A673 (cell line): ENCODE results near the gene CMTM1. TPM values are rescaled to one million over a fixed set of nuclear protein-coding genes. Genes with fewer than 3 reads are reported as not detected.

ENCODE experiments used
- BruUV-seq: library from RNA; stranded (reverse); fragments of 400-500 nt; replicated peaks from 2 replicates; lab custom pipeline; 2021; lab: Mats Ljungman, UMichigan
- CTCF ChIA-PET: fragments of 300-600 bp; sonication (Branson Sonifier 250); formaldehyde crosslinking; loops from one replicate; lab custom pipeline; 2022; ENCODE audit warnings: antibody characterized with exemption; lab: Charles Lee
- POLR2A ChIA-PET: fragments of 300-600 bp; sonication (Branson Sonifier 250); formaldehyde crosslinking; loops from one replicate; lab custom pipeline; 2022; ENCODE audit warnings: antibody characterized with exemption; ENCODE audit not compliant: low non-redundant PET; lab: Charles Lee
- DNase-seq: peaks from one replicate; pipeline ENCODE4 v3.0.0-alpha.2; 2015; ENCODE audit warnings: low spot score
- H3K27ac ChIP-seq: fragments of 200-600 bp; sonication (generic); 2 replicates; pipeline ENCODE4 v1.5.1; 2016; ENCODE audit warnings: mixed run types, low read depth, mild to moderate bottlenecking, mixed read lengths, antibody characterized with exemption, low read length; ENCODE audit not compliant: poor library complexity, severe bottlenecking
- H3K27me3 ChIP-seq: fragments of 200-600 bp; sonication (generic); replicated peaks from 2 replicates; pipeline ENCODE4 v1.6.1; 2017; ENCODE audit warnings: mixed run types, low read depth, mild to moderate bottlenecking, mixed read lengths, antibody characterized with exemption, low read length; ENCODE audit not compliant: insufficient read depth, poor library complexity
- H3K36me3 ChIP-seq: fragments of 200-600 bp; sonication (generic); 2 replicates; pipeline ENCODE4 v1.6.1; 2016; ENCODE audit warnings: mixed run types, mild to moderate bottlenecking, mixed read lengths, antibody characterized with exemption, low read length; ENCODE audit not compliant: insufficient read depth, poor library complexity, severe bottlenecking
- H3K4me1 ChIP-seq: fragments of 200-600 bp; sonication (generic); 2 replicates; pipeline ENCODE4 v1.6.1; 2017; ENCODE audit warnings: mixed run types, mild to moderate bottlenecking, mixed read lengths, antibody characterized with exemption, low read length; ENCODE audit not compliant: insufficient read depth, poor library complexity, severe bottlenecking
- H3K4me3 ChIP-seq: fragments of 200-600 bp; sonication (generic); 2 replicates; pipeline ENCODE4 v1.5.1; 2016; ENCODE audit warnings: low read depth, mixed run types, mild to moderate bottlenecking, mixed read lengths, low read length; ENCODE audit not compliant: poor library complexity, severe bottlenecking
- H3K9me3 ChIP-seq: fragments of 200-600 bp; sonication (generic); 2 replicates; pipeline ENCODE4 v1.6.1; 2016; ENCODE audit warnings: mixed run types, low read depth, mild to moderate bottlenecking, mixed read lengths, antibody characterized with exemption, low read length; ENCODE audit not compliant: poor library complexity, severe bottlenecking
- CTCF ChIP-seq: fragments of 300-800, 200-600 bp; sonication (generic); conservative IDR thresholded peaks from 2 replicates; pipeline ENCODE4 v1.5.1; 2017; ENCODE audit warnings: low read depth, mild to moderate bottlenecking, antibody characterized with exemption, low read length, moderate library complexity, mixed read lengths
- EZH2 ChIP-seq: fragments of 200-600 bp; sonication (generic); IDR thresholded peaks from 2 replicates; pipeline ENCODE4 v1.6.1; 2017; ENCODE audit warnings: borderline replicate concordance, low read depth, mild to moderate bottlenecking, mixed read lengths, antibody characterized with exemption, low read length; ENCODE audit not compliant: poor library complexity, severe bottlenecking
- intact Hi-C: fragments of 100-400 bp; cut with micrococcal nuclease; formaldehyde crosslinking; loops from one replicate; pipeline ENCODE4 v1.10.0; 2022; ENCODE audit not compliant: unreplicated experiment
- total RNA-seq: library from RNA; stranded (reverse); gene quantifications from 2 replicates; pipeline ENCODE4 v1.2.3, GENCODE V29; 2021

Gene CMTM1
- total RNA-seq, 1 experiment from 2014 or later, result 7.1 TPM

- CTCF ChIA-PET, result no interaction called here
- POLR2A ChIA-PET, result no interaction called here
- no peaks in the 10 kb centered on the region for H3K27me3 ChIP-seq
- no peak overlapping the region for H3K4me3 ChIP-seq
- no peak for DNase-seq
- BruUV-seq, result no TSS peak
- no peaks in the 10 kb centered on the region for H3K9me3 ChIP-seq
- H3K4me1 ChIP-seq, result no peaks in the 10 kb centered on the region
- TF ChIP-seq EZH2 (no peak), CTCF (no peak)
- intact Hi-C loops, result no loop called here
- peaks cover 48% of the 10 kb centered on the region for H3K36me3 ChIP-seq
- no peak overlapping the region for H3K27ac ChIP-seq
These were observed 46.2 kb downstream of the CMTM1 start for GRCh38 chr16:66612422-66612821.

DNA sequence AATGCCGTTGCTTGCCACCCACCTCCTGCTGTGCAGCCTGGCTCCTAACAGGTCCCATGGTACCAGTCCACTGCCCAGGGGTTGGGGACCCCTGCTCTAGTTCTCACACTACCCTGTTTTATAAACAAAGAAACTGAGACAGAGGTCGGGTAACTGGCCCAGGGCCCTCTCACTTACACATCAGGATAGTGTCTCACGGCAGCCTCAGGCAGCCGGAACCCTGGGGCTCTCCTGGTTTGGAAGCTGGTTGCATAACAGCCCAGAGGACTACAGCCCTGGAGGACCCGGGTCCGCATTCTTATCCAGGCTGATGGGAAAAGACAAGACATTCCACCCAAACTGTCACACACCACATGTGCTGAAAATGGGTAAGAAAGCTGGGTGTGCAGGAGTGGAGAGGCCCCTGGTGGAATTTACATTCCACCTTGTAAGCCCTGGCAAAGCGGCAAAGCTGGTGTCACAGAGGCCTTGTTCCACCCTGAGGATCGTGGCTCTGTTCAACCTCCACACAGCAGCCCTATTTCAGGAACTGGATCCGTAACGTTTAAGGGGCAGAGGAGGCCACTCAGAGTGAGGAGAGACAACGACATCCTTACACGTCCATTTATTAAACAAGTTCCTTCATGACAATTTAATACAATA is 48.0 kb downstream of the CMTM1 start:
- Histone ChIP-seq H3K9me3 (no peaks in the 10 kb centered on the region), H3K4me1 (peaks cover 5% of the 10 kb centered on the region), H3K27ac (no peak overlapping the region), H3K4me3 (no peak overlapping the region), H3K36me3 (peaks cover 41% of the 10 kb centered on the region), H3K27me3 (no peaks in the 10 kb centered on the region)
- TF ChIP-seq CTCF, result no peak
- no peak for TF ChIP-seq EZH2
- DNase-seq, result no peak
- ChIA-PET CTCF (no interaction called here), POLR2A (no interaction called here)
- no TSS peak for BruUV-seq
- intact Hi-C loops, result no loop called here

GRCh38 chr16:66616169-66616568 is 49.9 kb downstream of the CMTM1 start:
- Histone ChIP-seq H3K36me3 (peaks cover 24% of the 10 kb centered on the region), H3K27me3 (no peaks in the 10 kb centered on the region), H3K4me3 (no peak overlapping the region), H3K9me3 (no peaks in the 10 kb centered on the region), H3K27ac (no peak overlapping the region), H3K4me1 (peaks cover 17% of the 10 kb centered on the region)
- intact Hi-C loops, result no loop called here
- TF ChIP-seq EZH2, result no peak
- no peak for TF ChIP-seq CTCF
- ChIA-PET POLR2A (no interaction called here), CTCF (no interaction called here)
- no peak for DNase-seq
- no TSS peak for BruUV-seq
